ENCODE results near the gene MSRB1.

MSRB1 gene

GRCh38 chr16:1917665-1918350 lies 25.2 kb downstream of the MSRB1 start:
- no peak for DNase-seq (ENCODE audit: low read depth in 2 of 2)

GRCh38 chr16:1917056-1917664 lies 25.8 kb downstream of the MSRB1 start:
- DNase-seq (ENCODE audit: low read depth in 2 of 2) = no peak

GRCh38 chr16:1916640-1916990 lies 26.4 kb downstream of the MSRB1 start:
- no peak for DNase-seq (ENCODE audit: low read depth in 2 of 2)

GRCh38 chr16:1915732-1916639 lies 27.0 kb downstream of the MSRB1 start:
- no peak for DNase-seq (ENCODE audit: low read depth in 2 of 2)

- no peak for DNase-seq (ENCODE audit: low read depth in 2 of 2)
Measured at GRCh38 chr16:1914988-1915387, 28.0 kb downstream of the MSRB1 start.

GRCh38 chr16:1914084-1914608 lies 28.9 kb downstream of the MSRB1 start:
- DNase-seq (ENCODE audit: low read depth in 2 of 2) = no peak

- no peak for DNase-seq (ENCODE audit: low read depth in 2 of 2)
Measured at GRCh38 chr16:1913327-1914083, 29.5 kb downstream of the MSRB1 start.

GRCh38 chr16:1912215-1912543 lies 30.8 kb downstream of the MSRB1 start:
- DNase-seq (ENCODE audit: low read depth in 2 of 2) = no peak

GRCh38 chr16:1911467-1912214 lies 31.4 kb downstream of the MSRB1 start:
- no peak for DNase-seq (ENCODE audit: low read depth in 2 of 2)

- no peak for DNase-seq (ENCODE audit: low read depth in 2 of 2)
Measured at GRCh38 chr16:1909561-1910231, 33.3 kb downstream of the MSRB1 start.

GRCh38 chr16:1908983-1909382 lies 34.0 kb downstream of the MSRB1 start:
- DNase-seq (ENCODE audit: low read depth in 2 of 2) = no peak

- DNase-seq (ENCODE audit: low read depth in 2 of 2) = no peak
Measured at GRCh38 chr16:1908184-1908583, 34.8 kb downstream of the MSRB1 start.

- no peak for DNase-seq (ENCODE audit: low read depth in 2 of 2)
Measured at GRCh38 chr16:1907226-1907860, 35.7 kb downstream of the MSRB1 start.

- DNase-seq (ENCODE audit: low read depth in 2 of 2) = no peak
Measured at GRCh38 chr16:1906846-1907165, 36.2 kb downstream of the MSRB1 start.

- no peak for DNase-seq (ENCODE audit: low read depth in 2 of 2)
Measured at GRCh38 chr16:1906055-1906845, 36.7 kb downstream of the MSRB1 start.

- DNase-seq (ENCODE audit: low read depth in 2 of 2) = no peak
Measured at GRCh38 chr16:1903845-1904840, 38.9 kb downstream of the MSRB1 start.

- no peak for DNase-seq (ENCODE audit: low read depth in 2 of 2)
Measured at GRCh38 chr16:1903220-1903574, 39.8 kb downstream of the MSRB1 start.

- DNase-seq (ENCODE audit: low read depth in 2 of 2) = no peak
Measured at GRCh38 chr16:1902547-1903219, 40.3 kb downstream of the MSRB1 start.
